A549 (cell line): ENCODE results near the gene CCDC146.

Experiments
- CTCF ChIP-seq: fragments of >200 bp; sonication (Bioruptor Twin); formaldehyde crosslinking; IDR thresholded peaks from 3 replicates; pipeline ENCODE4 v1.5.1; 2016
- JUNB ChIP-seq: fragments of >200 bp; sonication (Bioruptor Twin); formaldehyde crosslinking; IDR thresholded peaks from 2 replicates; pipeline ENCODE4 v1.6.1; 2016

- no peak for TF ChIP-seq CTCF
- no peak for TF ChIP-seq JUNB
Measured at GRCh38 chr7:77266291-77266794, 143.9 kb downstream of the CCDC146 start.
